DMS114 treated with DMSO at 0.1 percent for 48 hours (cell line): Measurements from ENCODE around the gene SPEG.

Source experiments
- DNase-seq: peaks from one replicate; lab custom pipeline; 2025; ENCODE audit not compliant: unreplicated experiment; lab: John Stamatoyannopoulos, UW

Gene SPEG

GRCh38 chr2:219442256-219443015 lies 7.8 kb downstream of the SPEG start:
- DNase-seq, result no peak

- DNase-seq, result no peak
These were observed 8.5 kb downstream of the SPEG start for GRCh38 chr2:219443016-219443696.

- no peak for DNase-seq
These were observed 9.0 kb downstream of the SPEG start for GRCh38 chr2:219443697-219444023.

GRCh38 chr2:219444566-219445091 lies 10.0 kb downstream of the SPEG start:
- no peak for DNase-seq

GRCh38 chr2:219445220-219445640 lies 10.6 kb downstream of the SPEG start:
- DNase-seq, result no peak

GRCh38 chr2:219446101-219446504 lies 11.5 kb downstream of the SPEG start:
- DNase-seq, result no peak

- no peak for DNase-seq
These were observed 12.0 kb downstream of the SPEG start for GRCh38 chr2:219446689-219447088.

GRCh38 chr2:219447242-219448098 lies 12.8 kb downstream of the SPEG start:
- DNase-seq, result no peak

- DNase-seq, result no peak
These were observed 13.6 kb downstream of the SPEG start for GRCh38 chr2:219448099-219448775.

- DNase-seq, result no peak
These were observed 14.2 kb downstream of the SPEG start for GRCh38 chr2:219448776-219449341.

GRCh38 chr2:219449609-219450008 lies 15.0 kb downstream of the SPEG start:
- no peak for DNase-seq

- DNase-seq, result no peak
These were observed 17.2 kb downstream of the SPEG start for GRCh38 chr2:219451661-219452360.

GRCh38 chr2:219452361-219453317 lies 18.0 kb downstream of the SPEG start:
- no peak for DNase-seq

GRCh38 chr2:219453671-219454590 lies 19.3 kb downstream of the SPEG start:
- DNase-seq, result no peak

GRCh38 chr2:219455581-219455980 lies 20.9 kb downstream of the SPEG start:
- no peak for DNase-seq

- no peak for DNase-seq
These were observed 23.2 kb downstream of the SPEG start for GRCh38 chr2:219457784-219458369.

- DNase-seq, result no peak
These were observed 24.4 kb downstream of the SPEG start for GRCh38 chr2:219458996-219459395.
